Common myeloid progenitor, CD34-positive (primary cell): ENCODE measurements around the gene CLPTM1L.

Source experiments
- CTCF ChIA-PET: fragments of 350-600 bp; sonication (Branson Sonifier 250); formaldehyde crosslinking; loops from one replicate; lab custom pipeline; 2021; ENCODE audit warnings: antibody characterized with exemption; lab: Charles Lee
- POLR2A ChIA-PET: fragments of 350-600 bp; sonication (Branson Sonifier 250); formaldehyde crosslinking; loops from one replicate; lab custom pipeline; 2021; ENCODE audit warnings: antibody characterized with exemption; lab: Charles Lee
- DNase-seq, 3 donors: peaks; one replicate each; pipeline versions ENCODE4 v3.0.0 to v3.0.0-alpha.2; 2013
- H3K27ac ChIP-seq, 2 experiments: 1 replicate in 1 of 2; 2 replicates in 1 of 2; pipeline ENCODE4 v1.7.0; 2013; ENCODE audit warnings: inconsistent platforms in 2 of 2, low read length in 2 of 2, mild to moderate bottlenecking in 2 of 2, low read depth in 1 of 2, moderate library complexity in 1 of 2; ENCODE audit not compliant: severe bottlenecking in 2 of 2, insufficient read depth in 1 of 2, poor library complexity in 1 of 2
- H3K27me3 ChIP-seq, 5 experiments: replicated peaks in 2 of 5; 1 replicate in 3 of 5; 2 replicates in 2 of 5; pipeline versions ENCODE4 v1.6.1 to v1.7.0; 2013; ENCODE audit warnings: low read length in 4 of 5, mild to moderate bottlenecking in 2 of 5, moderate library complexity in 2 of 5, inconsistent platforms in 1 of 5; ENCODE audit not compliant: insufficient read depth in 5 of 5, control insufficient read depth in 4 of 5
- H3K36me3 ChIP-seq, 4 experiments: 1 replicate in 2 of 4; 2 replicates in 2 of 4; pipeline versions ENCODE4 v1.6.1 to v1.7.0; 2013; ENCODE audit warnings: low read length in 3 of 4, control low read depth in 1 of 4, mild to moderate bottlenecking in 1 of 4; ENCODE audit not compliant: control insufficient read depth in 4 of 4, insufficient read depth in 4 of 4
- H3K4me1 ChIP-seq, 4 experiments: 1 replicate in 3 of 4; 2 replicates in 1 of 4; pipeline versions ENCODE4 v1.6.1 to v1.7.1; 2013; ENCODE audit warnings: low read length in 3 of 4, mild to moderate bottlenecking in 3 of 4, control low read depth in 1 of 4, inconsistent platforms in 1 of 4, moderate library complexity in 1 of 4; ENCODE audit not compliant: control insufficient read depth in 4 of 4, insufficient read depth in 4 of 4; ENCODE audit errors: control extremely low read depth in 1 of 4
- H3K4me3 ChIP-seq, 7 experiments: 1 replicate in 4 of 7; 2 replicates in 3 of 7; pipeline versions ENCODE4 v1.5.1 to v1.7.0; 2013; ENCODE audit warnings: mild to moderate bottlenecking in 7 of 7, low read length in 6 of 7, moderate library complexity in 6 of 7, inconsistent platforms in 2 of 7, low read depth in 2 of 7, control low read depth in 1 of 7; ENCODE audit not compliant: insufficient read depth in 4 of 7, control insufficient read depth in 1 of 7; ENCODE audit errors: extremely low read depth in 1 of 7
- H3K9me3 ChIP-seq, 5 experiments: 1 replicate in 4 of 5; 2 replicates in 1 of 5; pipeline versions ENCODE4 v1.6.1 to v1.7.1; 2013; ENCODE audit warnings: low read length in 4 of 5, mild to moderate bottlenecking in 2 of 5, inconsistent platforms in 1 of 5, low read depth in 1 of 5, moderate library complexity in 1 of 5; ENCODE audit not compliant: control insufficient read depth in 4 of 5, insufficient read depth in 2 of 5; ENCODE audit errors: control extremely low read depth in 1 of 5
- WGBS: methylation state at CpG from one replicate; pipeline ENCODE4 v1.1.5; 2013; ENCODE audit not compliant: insufficient coverage; 5-methylcytosine and 5-hydroxymethylcytosine counted together

CLPTM1L gene

DNA sequence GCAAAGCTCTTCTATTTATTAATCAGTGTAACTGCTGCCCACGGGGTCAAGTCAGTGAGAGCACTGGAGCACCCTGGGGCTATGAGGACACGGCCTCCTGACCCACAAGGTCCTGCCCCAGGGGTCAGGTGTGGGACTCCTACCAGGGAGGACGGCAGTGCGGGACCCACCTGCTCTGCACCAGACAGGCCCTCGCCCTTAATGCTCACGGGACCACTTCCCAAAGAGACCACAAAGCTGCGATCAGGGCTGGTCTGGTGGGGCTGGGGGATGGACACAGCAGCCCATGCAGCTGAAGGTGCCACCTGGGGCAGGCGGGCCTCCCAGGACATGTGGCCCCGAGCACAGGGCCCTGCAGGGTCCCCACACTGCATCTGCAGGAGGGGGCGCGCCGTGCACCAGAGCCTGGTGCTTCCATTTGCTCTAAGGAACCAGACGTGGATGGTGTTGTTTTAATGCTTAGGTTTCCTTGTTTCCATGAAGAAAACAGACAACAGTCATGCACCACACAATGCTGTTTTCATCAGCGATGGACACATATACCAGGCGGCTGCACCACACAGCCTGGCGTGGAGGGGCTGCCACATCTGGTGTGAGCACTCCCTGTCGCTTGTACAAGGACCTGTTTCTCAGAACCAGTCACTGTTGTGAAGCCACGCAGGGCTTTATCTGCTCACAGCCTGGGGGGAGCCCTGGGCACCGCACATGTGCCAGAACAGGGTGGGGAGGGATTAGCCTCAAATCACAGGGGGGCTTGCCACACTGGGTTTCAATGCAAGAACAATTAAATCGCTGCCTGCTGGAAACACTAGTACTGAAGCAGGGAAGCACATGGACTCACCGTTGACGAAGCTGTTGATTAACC, 22.6 kb downstream of the CLPTM1L start:
- WGBS, result 97% methylated on average over 18 of the region's 22 CpGs
- ChIA-PET CTCF (interaction anchor here (0.6 to 1.0 kb wide), 2 partner anchors 17 to 301 kb away, joined by 3 to 4 read pairs; no protein-coding TSS in a partner anchor), POLR2A (interaction anchor here (0.9 kb wide), 1 partner anchor 9 kb away, joined by 3 read pairs; no protein-coding TSS in a partner anchor)
- no peaks in the 10 kb centered on the region for H3K4me1 ChIP-seq
- no peaks in the 10 kb centered on the region for H3K9me3 ChIP-seq
- H3K27ac ChIP-seq, result no peak overlapping the region
- peaks cover 10 to 83% (median 73%) of the 10 kb centered on the region in 4 experiments for H3K36me3 ChIP-seq
- no peak overlapping the region for H3K4me3 ChIP-seq
- DNase-seq, result no peak
- no peaks in the 10 kb centered on the region for H3K27me3 ChIP-seq

DNA sequence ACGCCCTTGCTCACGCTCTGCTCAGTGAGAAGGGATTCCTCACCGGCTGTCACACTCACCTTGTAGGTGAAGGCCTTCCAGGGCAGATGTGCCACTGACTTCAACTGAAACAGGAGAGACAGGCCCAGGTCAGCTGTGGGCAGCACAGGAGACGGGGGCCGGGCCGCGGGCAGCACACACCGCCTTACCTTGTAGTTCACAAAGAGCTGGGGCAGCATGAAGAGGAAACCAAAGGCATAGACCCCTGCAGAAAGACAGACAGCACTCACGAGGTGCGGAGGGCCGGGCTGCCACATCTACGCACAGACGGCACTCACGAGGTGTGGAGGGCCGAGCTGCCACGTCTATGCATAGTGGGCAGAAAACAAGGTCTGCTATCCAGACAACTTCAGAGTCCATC, 23.3 kb downstream of the CLPTM1L start:
- Histone ChIP-seq H3K27ac (no peak overlapping the region), H3K9me3 (no peaks in the 10 kb centered on the region), H3K4me1 (peaks cover 0 to 1% (median 0%) of the 10 kb centered on the region in 4 experiments), H3K27me3 (no peaks in the 10 kb centered on the region), H3K36me3 (peaks cover 10 to 87% (median 73%) of the 10 kb centered on the region in 4 experiments), H3K4me3 (no peak overlapping the region)
- 99% methylated on average over 16 of the region's 16 CpGs for WGBS
- POLR2A ChIA-PET, result no interaction called here
- CTCF ChIA-PET, result no interaction called here
- DNase-seq, result no peak

DNA sequence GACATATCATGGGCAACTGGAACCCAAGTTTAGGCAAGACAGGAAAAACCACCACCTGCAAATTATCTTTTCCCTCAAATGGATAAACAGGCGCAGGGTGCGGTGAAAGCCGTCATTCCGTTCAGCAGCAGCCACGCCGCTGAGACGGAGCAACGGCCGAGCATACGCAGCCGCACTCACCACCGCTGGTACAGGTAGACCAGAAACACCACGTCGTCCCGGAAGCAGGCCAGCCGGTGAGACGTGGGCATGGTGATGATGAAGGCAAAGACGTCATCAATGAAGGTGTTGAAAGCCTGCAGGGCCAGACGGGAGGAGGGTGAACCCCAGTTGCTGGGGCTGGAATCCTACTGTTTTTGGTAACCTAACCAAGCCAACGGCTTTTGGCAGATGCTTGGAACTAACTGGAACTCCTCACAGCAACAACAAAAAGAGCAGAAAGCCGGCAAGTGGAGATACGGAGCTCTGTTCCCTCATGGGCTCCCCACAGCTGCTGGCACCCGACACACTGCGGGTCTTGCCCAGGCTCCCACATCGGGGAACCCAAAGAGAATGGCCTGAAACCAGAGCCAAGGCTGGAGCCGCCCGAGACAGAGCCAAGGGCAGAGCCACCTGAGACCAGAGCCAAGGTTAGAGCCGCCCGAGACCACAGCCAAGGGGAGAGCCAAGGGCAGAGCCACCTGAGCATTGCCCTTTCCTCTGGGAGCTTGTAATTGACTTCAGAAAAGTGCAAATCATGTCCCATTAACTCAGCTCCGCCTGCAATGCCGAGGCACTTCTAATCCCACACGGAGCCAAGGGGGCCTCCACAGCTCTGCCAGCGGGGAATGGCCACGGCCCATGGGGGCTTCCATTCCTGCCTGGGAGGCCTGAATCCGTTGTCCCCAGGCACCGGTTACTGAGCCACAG, 24.2 kb downstream of the CLPTM1L start:
- Histone ChIP-seq H3K27me3 (no peaks in the 10 kb centered on the region), H3K27ac (no peak overlapping the region), H3K4me3 (no peak overlapping the region), H3K9me3 (no peaks in the 10 kb centered on the region), H3K4me1 (peaks cover 0 to 10% (median 8%) of the 10 kb centered on the region in 4 experiments), H3K36me3 (peaks cover 10 to 83% (median 73%) of the 10 kb centered on the region in 4 experiments)
- ChIA-PET CTCF (no interaction called here), POLR2A (no interaction called here)
- WGBS, result 97% methylated on average over 33 of the region's 36 CpGs
- DNase-seq, result no peak

- H3K9me3 ChIP-seq, result no peaks in the 10 kb centered on the region
- peaks cover 0 to 19% (median 15%) of the 10 kb centered on the region in 4 experiments for H3K4me1 ChIP-seq
- H3K27me3 ChIP-seq, result no peaks in the 10 kb centered on the region
- CTCF ChIA-PET, result no interaction called here
- POLR2A ChIA-PET, result no interaction called here
- H3K36me3 ChIP-seq, result peaks cover 7 to 73% (median 63%) of the 10 kb centered on the region in 4 experiments
- no peak overlapping the region for H3K4me3 ChIP-seq
- WGBS, result 97% methylated on average over 16 of the region's 21 CpGs
- DNase-seq, result no peak
- no peak overlapping the region for H3K27ac ChIP-seq
Measured at GRCh38 chr5:1319436-1320256, 25.3 kb downstream of the CLPTM1L start.

DNA sequence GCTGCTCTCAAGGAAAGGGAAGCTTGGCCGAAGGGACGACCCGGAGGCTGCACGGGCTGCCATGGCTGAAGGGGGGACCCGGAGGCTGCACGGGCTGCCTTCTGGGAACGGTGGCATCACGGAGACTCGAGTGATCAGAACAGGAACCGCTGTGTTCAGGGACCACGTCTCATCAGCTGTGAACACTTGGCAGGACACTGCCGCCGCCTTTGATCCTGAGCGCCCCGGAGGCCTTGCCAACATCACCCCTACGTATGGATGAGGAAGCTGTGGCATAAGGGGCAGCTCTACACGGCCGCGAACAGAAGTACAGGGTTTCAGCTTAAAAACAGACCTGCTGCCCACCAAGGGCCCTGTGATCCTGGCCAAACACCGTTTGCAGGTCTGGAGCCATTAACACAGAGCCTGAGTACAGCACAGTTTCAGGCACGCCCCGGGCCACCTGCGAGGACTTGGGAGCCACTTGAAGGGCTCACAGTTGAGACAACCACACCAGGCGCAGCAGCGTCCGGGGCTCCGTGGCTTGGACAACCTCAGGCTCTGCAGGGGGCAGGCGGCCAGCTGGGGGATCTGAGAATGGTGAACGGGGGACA, 26.1 kb downstream of the CLPTM1L start:
- peaks cover 2 to 65% (median 54%) of the 10 kb centered on the region in 4 experiments for H3K36me3 ChIP-seq

GRCh38 chr5:1317921-1318565, 26.9 kb downstream of the CLPTM1L start:
- H3K9me3 ChIP-seq, result no peaks in the 10 kb centered on the region
- H3K27me3 ChIP-seq, result no peaks in the 10 kb centered on the region
- CTCF ChIA-PET, result interaction anchor here (1.1 kb wide), 1 partner anchor 10 kb away, joined by 4 read pairs; no protein-coding TSS in a partner anchor
- POLR2A ChIA-PET, result no interaction called here
- H3K27ac ChIP-seq, result no peak overlapping the region
- peaks cover 0 to 35% (median 27%) of the 10 kb centered on the region in 4 experiments for H3K4me1 ChIP-seq
- H3K36me3 ChIP-seq, result peaks cover 2 to 58% (median 47%) of the 10 kb centered on the region in 4 experiments
- 99% methylated on average over 23 of the region's 26 CpGs for WGBS
- DNase-seq, result no peak
- no peak overlapping the region for H3K4me3 ChIP-seq

More for the DNA sequence above, 26.1 kb downstream of the CLPTM1L start:
- Histone ChIP-seq H3K4me3 (no peak overlapping the region), H3K27me3 (no peaks in the 10 kb centered on the region), H3K9me3 (no peaks in the 10 kb centered on the region), H3K27ac (no peak overlapping the region), H3K4me1 (peaks cover 0 to 28% (median 20%) of the 10 kb centered on the region in 4 experiments)
- ChIA-PET CTCF (no interaction called here), POLR2A (no interaction called here)
- DNase-seq, result no peak
- 93% methylated on average over 26 of the region's 29 CpGs for WGBS
